Gastrocnemius medialis (tissue), 4 donors: ENCODE measurements around the gene ATF1.

Experiments used
- POLR2A ChIP-seq, 2 donors: fragments of 450-650 bp; IDR thresholded peaks; one replicate each; pipeline ENCODE4 v1.6.1; 2017; ENCODE audit warnings: antibody characterized with exemption in 2 of 2, mild to moderate bottlenecking in 2 of 2, moderate library complexity in 2 of 2
- TF ChIP-seq, protein P1 (sequence below), 5 experiments: fragments of 450-650 bp in 3 of 5; fragments of 200-600 bp in 2 of 5; sonication (generic) in 2 of 5; IDR thresholded peaks in 4 of 5; conservative IDR thresholded peaks in 1 of 5; 1 replicate in 4 of 5; 2 replicates in 1 of 5; pipeline ENCODE4 v1.5.1; 2016 to 2019; ENCODE audit warnings: antibody characterized with exemption in 5 of 5, mild to moderate bottlenecking in 3 of 5, moderate library complexity in 3 of 5

DNA sequence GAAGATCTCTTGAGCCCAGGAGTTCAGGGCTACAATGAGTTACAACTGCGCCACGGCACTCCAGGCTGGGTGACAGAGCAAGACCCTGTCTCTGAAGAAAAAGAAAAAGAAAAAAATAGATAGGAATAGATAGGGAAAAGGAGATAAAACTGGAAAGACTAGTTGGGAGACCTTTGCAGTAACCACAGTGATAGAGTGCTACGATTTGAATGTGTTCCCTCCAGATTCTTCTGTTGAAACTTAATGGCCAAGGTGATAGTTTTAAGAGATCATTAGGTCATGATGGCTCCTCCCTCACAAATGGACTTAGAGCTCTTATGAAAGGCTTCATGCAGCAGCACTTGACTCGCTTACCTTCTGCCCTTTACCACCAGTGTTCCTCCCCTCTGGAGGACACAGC, 13.5 kb upstream of the ATF1 start:
- TF ChIP-seq, protein P1, sequence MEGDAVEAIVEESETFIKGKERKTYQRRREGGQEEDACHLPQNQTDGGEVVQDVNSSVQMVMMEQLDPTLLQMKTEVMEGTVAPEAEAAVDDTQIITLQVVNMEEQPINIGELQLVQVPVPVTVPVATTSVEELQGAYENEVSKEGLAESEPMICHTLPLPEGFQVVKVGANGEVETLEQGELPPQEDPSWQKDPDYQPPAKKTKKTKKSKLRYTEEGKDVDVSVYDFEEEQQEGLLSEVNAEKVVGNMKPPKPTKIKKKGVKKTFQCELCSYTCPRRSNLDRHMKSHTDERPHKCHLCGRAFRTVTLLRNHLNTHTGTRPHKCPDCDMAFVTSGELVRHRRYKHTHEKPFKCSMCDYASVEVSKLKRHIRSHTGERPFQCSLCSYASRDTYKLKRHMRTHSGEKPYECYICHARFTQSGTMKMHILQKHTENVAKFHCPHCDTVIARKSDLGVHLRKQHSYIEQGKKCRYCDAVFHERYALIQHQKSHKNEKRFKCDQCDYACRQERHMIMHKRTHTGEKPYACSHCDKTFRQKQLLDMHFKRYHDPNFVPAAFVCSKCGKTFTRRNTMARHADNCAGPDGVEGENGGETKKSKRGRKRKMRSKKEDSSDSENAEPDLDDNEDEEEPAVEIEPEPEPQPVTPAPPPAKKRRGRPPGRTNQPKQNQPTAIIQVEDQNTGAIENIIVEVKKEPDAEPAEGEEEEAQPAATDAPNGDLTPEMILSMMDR (IDR thresholded peaks at IDR 0.05 in 4 of 5, conservative IDR thresholded peaks at IDR 0.05 in 1 of 5), result no peak
- TF ChIP-seq POLR2A (IDR thresholded peaks at IDR 0.05), result no peak
